Measurements from ENCODE around the gene AAK1. TPM values are rescaled to one million over a fixed set of nuclear protein-coding genes. Genes with fewer than 3 reads are reported as not detected.

AAK1 gene
- total and polyA plus RNA-seq, 7 donors = 7.8 to 95.2 (median 52.5) TPM

DNA sequence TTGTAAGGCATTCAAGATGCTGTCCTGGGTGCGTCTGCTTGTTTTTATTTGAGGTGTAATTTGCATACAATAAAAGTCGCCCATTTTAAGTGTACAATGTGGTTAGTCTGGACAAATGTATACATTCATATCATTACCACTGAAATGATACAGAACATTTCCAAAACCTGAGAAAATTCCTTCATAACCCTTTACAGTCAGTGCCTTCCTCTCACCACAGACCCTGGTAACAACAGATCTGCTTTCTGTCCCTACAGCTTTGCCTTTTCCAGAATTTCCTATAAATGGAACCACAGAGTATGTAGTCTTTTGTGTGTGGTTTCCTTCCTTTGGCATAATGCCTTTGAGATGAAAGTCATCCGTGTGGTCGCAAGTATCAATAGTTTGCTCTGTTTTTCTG lies 160.5 kb downstream of the AAK1 start:
- Histone ChIP-seq H3K4me3 (no peak overlapping the region), H3K27me3 (ENCODE audit: insufficient read depth in 3 of 3, low read length in 2 of 3) (no peaks in the 10 kb centered on the region), H3K4me1 (no peaks in the 10 kb centered on the region), H3K27ac (no peak overlapping the region), H3K9me3 (no peaks in the 10 kb centered on the region), H3K36me3 (ENCODE audit: insufficient read depth in 1 of 2, low read depth in 1 of 2) (peaks cover 3 to 71% of the 10 kb centered on the region in 2 donors)
- 67 to 75% (median 74%) methylated on average over 4 of the region's 4 CpGs for WGBS, 3 donors
- ATAC-seq (no peak), DNase-seq (no peak)
- intact Hi-C loops (cut with DNase I) = no loop called here
- TF ChIP-seq, protein P1, sequence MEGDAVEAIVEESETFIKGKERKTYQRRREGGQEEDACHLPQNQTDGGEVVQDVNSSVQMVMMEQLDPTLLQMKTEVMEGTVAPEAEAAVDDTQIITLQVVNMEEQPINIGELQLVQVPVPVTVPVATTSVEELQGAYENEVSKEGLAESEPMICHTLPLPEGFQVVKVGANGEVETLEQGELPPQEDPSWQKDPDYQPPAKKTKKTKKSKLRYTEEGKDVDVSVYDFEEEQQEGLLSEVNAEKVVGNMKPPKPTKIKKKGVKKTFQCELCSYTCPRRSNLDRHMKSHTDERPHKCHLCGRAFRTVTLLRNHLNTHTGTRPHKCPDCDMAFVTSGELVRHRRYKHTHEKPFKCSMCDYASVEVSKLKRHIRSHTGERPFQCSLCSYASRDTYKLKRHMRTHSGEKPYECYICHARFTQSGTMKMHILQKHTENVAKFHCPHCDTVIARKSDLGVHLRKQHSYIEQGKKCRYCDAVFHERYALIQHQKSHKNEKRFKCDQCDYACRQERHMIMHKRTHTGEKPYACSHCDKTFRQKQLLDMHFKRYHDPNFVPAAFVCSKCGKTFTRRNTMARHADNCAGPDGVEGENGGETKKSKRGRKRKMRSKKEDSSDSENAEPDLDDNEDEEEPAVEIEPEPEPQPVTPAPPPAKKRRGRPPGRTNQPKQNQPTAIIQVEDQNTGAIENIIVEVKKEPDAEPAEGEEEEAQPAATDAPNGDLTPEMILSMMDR (IDR thresholded peaks at IDR 0.05) = no peak

- ATAC-seq = no peak
- intact Hi-C loops (cut with DNase I) = no loop called here
- Histone ChIP-seq H3K36me3 (ENCODE audit: insufficient read depth in 1 of 2, low read depth in 1 of 2) (peaks cover 3 to 73% of the 10 kb centered on the region in 2 donors), H3K4me1 (no peaks in the 10 kb centered on the region), H3K4me3 (no peak overlapping the region), H3K9me3 (no peaks in the 10 kb centered on the region), H3K27ac (no peak overlapping the region), H3K27me3 (ENCODE audit: insufficient read depth in 3 of 3, low read length in 2 of 3) (no peaks in the 10 kb centered on the region)
- 81 to 83% (median 83%) methylated on average over 3 of the region's 3 CpGs for WGBS, 3 donors
- TF ChIP-seq, protein P1 (IDR thresholded peaks at IDR 0.05) = no peak
- DNase-seq = no peak
Measured at GRCh38 chr2:69482471-69482870, 161.1 kb downstream of the AAK1 start.

- H3K4me3 ChIP-seq = no peak overlapping the region
- intact Hi-C loops (cut with DNase I) = no loop called here
- ATAC-seq = no peak
- no peaks in the 10 kb centered on the region for H3K4me1 ChIP-seq
- 95 to 100% (median 96%) methylated on average over 1 of the region's 1 CpG for WGBS, 3 donors
- peaks cover 3 to 73% of the 10 kb centered on the region in 2 donors for H3K36me3 ChIP-seq (ENCODE audit: insufficient read depth in 1 of 2, low read depth in 1 of 2)
- no peaks in the 10 kb centered on the region for H3K27me3 ChIP-seq (ENCODE audit: insufficient read depth in 3 of 3, low read length in 2 of 3)
- H3K27ac ChIP-seq = no peak overlapping the region
- DNase-seq = no peak
- no peaks in the 10 kb centered on the region for H3K9me3 ChIP-seq
- TF ChIP-seq, protein P1 (IDR thresholded peaks at IDR 0.05) = no peak
Measured at GRCh38 chr2:69481421-69481820, 162.1 kb downstream of the AAK1 start.

GRCh38 chr2:69477627-69478026 lies 165.9 kb downstream of the AAK1 start:
- WGBS, 3 donors = 81 to 94% (median 86%) methylated on average over 1 of the region's 1 CpG
- no peak overlapping the region for H3K4me3 ChIP-seq
- ATAC-seq = no peak
- peaks cover 3 to 86% of the 10 kb centered on the region in 2 donors for H3K36me3 ChIP-seq (ENCODE audit: insufficient read depth in 1 of 2, low read depth in 1 of 2)
- intact Hi-C loops (cut with DNase I) = no loop called here
- TF ChIP-seq, protein P1 (IDR thresholded peaks at IDR 0.05) = no peak
- H3K27me3 ChIP-seq (ENCODE audit: insufficient read depth in 3 of 3, low read length in 2 of 3) = no peaks in the 10 kb centered on the region
- H3K9me3 ChIP-seq = no peaks in the 10 kb centered on the region
- no peak overlapping the region for H3K27ac ChIP-seq
- H3K4me1 ChIP-seq = no peaks in the 10 kb centered on the region
- no peak for DNase-seq

DNA sequence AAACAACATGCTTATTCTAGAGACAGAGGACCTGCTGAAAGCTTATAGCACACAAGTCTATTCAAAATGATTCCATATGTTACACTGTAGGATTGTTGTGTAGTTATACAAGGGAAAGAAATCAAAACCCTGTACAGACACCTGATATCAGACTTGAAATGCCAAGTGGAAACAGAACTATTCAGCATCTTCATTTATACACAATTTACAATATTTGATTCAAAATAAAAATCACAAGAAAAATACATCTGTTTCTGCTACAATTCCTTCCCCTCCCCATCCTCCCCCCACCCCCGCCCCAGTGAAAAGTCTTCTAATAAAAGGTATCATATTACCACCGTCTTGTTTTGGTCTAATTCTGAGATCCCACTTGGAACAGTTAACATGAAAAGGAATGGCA lies 168.9 kb downstream of the AAK1 start:
- no peaks in the 10 kb centered on the region for H3K9me3 ChIP-seq
- H3K4me1 ChIP-seq = no peaks in the 10 kb centered on the region
- no peaks in the 10 kb centered on the region for H3K27me3 ChIP-seq (ENCODE audit: insufficient read depth in 3 of 3, low read length in 2 of 3)
- 65 to 75% (median 73%) methylated on average over 2 of the region's 2 CpGs for WGBS, 3 donors
- intact Hi-C loops (cut with DNase I) = no loop called here
- ATAC-seq (no peak), DNase-seq (no peak)
- no peak overlapping the region for H3K27ac ChIP-seq
- H3K4me3 ChIP-seq = no peak overlapping the region
- TF ChIP-seq, protein P1 (IDR thresholded peaks at IDR 0.05) = no peak
- peaks cover 3 to 59% of the 10 kb centered on the region in 2 donors for H3K36me3 ChIP-seq (ENCODE audit: insufficient read depth in 1 of 2, low read depth in 1 of 2)

Data from psoas muscle (tissue), 8 donors.